Karpas-422 (cell line): Measurements from ENCODE around the gene SLC38A1. TPM values are rescaled to one million over a fixed set of nuclear protein-coding genes. Genes with fewer than 3 reads are reported as not detected.

Experiments
- DNase-seq: peaks from one replicate; pipeline ENCODE4 v3.0.0-alpha.2; 2015
- H2AFZ ChIP-seq: fragments of 200-600 bp; sonication (generic); 2 replicates; pipeline ENCODE4 v1.6.1; 2014; ENCODE audit warnings: antibody characterized with exemption, low read length, mixed read lengths
- H3K27ac ChIP-seq: fragments of 200-600 bp; sonication (generic); 2 replicates; pipeline ENCODE4 v1.5.1; 2014; ENCODE audit warnings: mild to moderate bottlenecking, low read length, moderate library complexity
- H3K27me3 ChIP-seq: fragments of 200-600 bp; sonication (generic); 2 replicates; pipeline ENCODE4 v1.6.1; 2014; ENCODE audit warnings: low read length, mixed read lengths
- H3K36me3 ChIP-seq: fragments of 200-600 bp; sonication (generic); 2 replicates; pipeline ENCODE4 v1.6.1; 2014; ENCODE audit warnings: low read length, mixed read lengths; ENCODE audit not compliant: insufficient read depth
- H3K4me1 ChIP-seq: fragments of 200-600 bp; sonication (generic); 2 replicates; pipeline ENCODE4 v1.6.1; 2014; ENCODE audit warnings: mild to moderate bottlenecking, low read length, mixed read lengths
- H3K4me2 ChIP-seq: fragments of 200-600 bp; sonication (generic); 2 replicates; pipeline ENCODE4 v1.6.1; 2014; ENCODE audit warnings: low read length, low read depth, mild to moderate bottlenecking; ENCODE audit not compliant: poor library complexity, severe bottlenecking
- H3K4me3 ChIP-seq: fragments of 200-600 bp; sonication (generic); 2 replicates; pipeline ENCODE4 v1.5.1; 2014; ENCODE audit warnings: mild to moderate bottlenecking, antibody characterized with exemption, low read length, mixed read lengths
- H3K79me2 ChIP-seq: fragments of 200-600 bp; sonication (generic); 2 replicates; pipeline ENCODE4 v1.6.1; 2014; ENCODE audit warnings: mild to moderate bottlenecking, low read length, mixed read lengths
- H3K9ac ChIP-seq: fragments of 200-600 bp; sonication (generic); 2 replicates; pipeline ENCODE4 v1.6.0; 2014; ENCODE audit warnings: low read length
- H3K9me2 ChIP-seq: fragments of 200-600 bp; sonication (generic), shearing (Covaris generic); replicated peaks from 2 replicates; pipeline ENCODE4 v1.6.0; 2014; ENCODE audit warnings: mild to moderate bottlenecking, low read length, moderate library complexity; ENCODE audit not compliant: insufficient read depth
- H3K9me3 ChIP-seq: fragments of 300-700, 200-600 bp; sonication (generic); 2 replicates; pipeline ENCODE4 v1.6.1; 2014; ENCODE audit warnings: low read length, mixed read lengths
- H4K20me1 ChIP-seq: fragments of 200-600 bp; sonication (generic); 2 replicates; pipeline ENCODE4 v1.6.1; 2014; ENCODE audit warnings: mild to moderate bottlenecking, antibody characterized with exemption, low read length, low read depth; ENCODE audit not compliant: insufficient read depth
- total RNA-seq: library from RNA; depleted of rRNA; stranded (reverse); fragments of >200 nt; shearing (Covaris generic); gene quantifications from 2 replicates; pipeline ENCODE4 v1.2.3, GENCODE V29; 2014; ENCODE audit warnings: low replicate concordance

Gene SLC38A1
- total RNA-seq, 1 experiment from 2014 or later, result 209 TPM

- Histone ChIP-seq H3K27me3 (no peaks in the 10 kb centered on the region), H2AFZ (no peak overlapping the region), H3K4me3 (no peak overlapping the region), H3K9me3 (no peaks in the 10 kb centered on the region), H3K79me2 (no peaks in the 10 kb centered on the region), H3K36me3 (peaks cover 13% of the 10 kb centered on the region), H3K27ac (no peak overlapping the region), H3K9ac (no peak overlapping the region), H3K4me2 (no peak overlapping the region), H3K4me1 (peaks cover 23% of the 10 kb centered on the region), H3K9me2 (no peaks in the 10 kb centered on the region), H4K20me1 (peaks cover 20% of the 10 kb centered on the region)
- no peak for DNase-seq
Observed at GRCh38 chr12:46185686-46186085, 83.2 kb downstream of the SLC38A1 start.

GRCh38 chr12:46184798-46185595 lies 83.8 kb downstream of the SLC38A1 start:
- no peak overlapping the region for H2AFZ ChIP-seq
- H3K4me1 ChIP-seq, result peaks cover 30% of the 10 kb centered on the region
- no peak overlapping the region for H3K27ac ChIP-seq
- H3K9ac ChIP-seq, result no peak overlapping the region
- H4K20me1 ChIP-seq, result peaks cover 21% of the 10 kb centered on the region
- H3K9me2 ChIP-seq, result no peaks in the 10 kb centered on the region
- H3K9me3 ChIP-seq, result no peaks in the 10 kb centered on the region
- peaks cover 13% of the 10 kb centered on the region for H3K36me3 ChIP-seq
- no peak overlapping the region for H3K4me3 ChIP-seq
- H3K79me2 ChIP-seq, result no peaks in the 10 kb centered on the region
- H3K27me3 ChIP-seq, result no peaks in the 10 kb centered on the region
- H3K4me2 ChIP-seq, result no peak overlapping the region
- DNase-seq, result no peak

- Histone ChIP-seq H2AFZ (no peak overlapping the region), H3K27me3 (no peaks in the 10 kb centered on the region), H3K9ac (no peak overlapping the region), H3K9me2 (no peaks in the 10 kb centered on the region), H4K20me1 (peaks cover 26% of the 10 kb centered on the region), H3K4me1 (peaks cover 35% of the 10 kb centered on the region), H3K4me3 (no peak overlapping the region), H3K79me2 (no peaks in the 10 kb centered on the region), H3K36me3 (peaks cover 9% of the 10 kb centered on the region), H3K4me2 (no peak overlapping the region), H3K27ac (no peak overlapping the region), H3K9me3 (no peaks in the 10 kb centered on the region)
- no peak for DNase-seq
Observed at GRCh38 chr12:46183112-46183511, 85.7 kb downstream of the SLC38A1 start.

- Histone ChIP-seq H3K27me3 (no peaks in the 10 kb centered on the region), H3K9ac (no peak overlapping the region), H3K9me2 (no peaks in the 10 kb centered on the region), H3K4me3 (no peak overlapping the region), H3K9me3 (no peaks in the 10 kb centered on the region), H3K4me2 (no peak overlapping the region), H4K20me1 (peaks cover 26% of the 10 kb centered on the region), H3K79me2 (no peaks in the 10 kb centered on the region), H2AFZ (no peak overlapping the region), H3K27ac (no peak overlapping the region), H3K4me1 (peaks cover 48% of the 10 kb centered on the region), H3K36me3 (peaks cover 5% of the 10 kb centered on the region)
- no peak for DNase-seq
Observed at GRCh38 chr12:46181465-46181864, 87.4 kb downstream of the SLC38A1 start.

- Histone ChIP-seq H3K79me2 (no peaks in the 10 kb centered on the region), H3K4me3 (no peak overlapping the region), H3K9me2 (no peaks in the 10 kb centered on the region), H4K20me1 (peaks cover 24% of the 10 kb centered on the region), H3K4me2 (peak overlapping the region; percentile 61), H3K9me3 (no peaks in the 10 kb centered on the region), H3K27me3 (no peaks in the 10 kb centered on the region), H3K27ac (no peak overlapping the region), H3K9ac (no peak overlapping the region), H2AFZ (no peak overlapping the region), H3K36me3 (peaks cover 5% of the 10 kb centered on the region), H3K4me1 (peaks cover 48% of the 10 kb centered on the region)
- DNase-seq, result peak; percentile 84
Observed at GRCh38 chr12:46179693-46180452, 89.0 kb downstream of the SLC38A1 start.

GRCh38 chr12:46177837-46178608 lies 90.8 kb downstream of the SLC38A1 start:
- Histone ChIP-seq H3K4me1 (peaks cover 46% of the 10 kb centered on the region), H3K9ac (no peak overlapping the region), H3K79me2 (no peaks in the 10 kb centered on the region), H2AFZ (no peak overlapping the region), H3K9me3 (no peaks in the 10 kb centered on the region), H3K36me3 (peaks cover under 1% of the 10 kb centered on the region; the same call in 1 of the 2 replicates), H4K20me1 (peaks cover 22% of the 10 kb centered on the region), H3K27ac (no peak overlapping the region), H3K4me3 (no peak overlapping the region), H3K27me3 (no peaks in the 10 kb centered on the region), H3K9me2 (no peaks in the 10 kb centered on the region), H3K4me2 (no peak overlapping the region)
- no peak for DNase-seq

GRCh38 chr12:46177025-46177424 lies 91.8 kb downstream of the SLC38A1 start:
- no peak overlapping the region for H3K4me3 ChIP-seq
- H3K9me2 ChIP-seq, result no peaks in the 10 kb centered on the region
- H2AFZ ChIP-seq, result no peak overlapping the region
- H3K9ac ChIP-seq, result no peak overlapping the region
- DNase-seq, result peak; percentile 66
- H3K27ac ChIP-seq, result no peak overlapping the region
- no peaks in the 10 kb centered on the region for H3K9me3 ChIP-seq
- H3K79me2 ChIP-seq, result no peaks in the 10 kb centered on the region
- H3K27me3 ChIP-seq, result no peaks in the 10 kb centered on the region
- no peak overlapping the region for H3K4me2 ChIP-seq
- H4K20me1 ChIP-seq, result peaks cover 17% of the 10 kb centered on the region
- no peaks in the 10 kb centered on the region for H3K36me3 ChIP-seq
- peaks cover 39% of the 10 kb centered on the region for H3K4me1 ChIP-seq

GRCh38 chr12:46174919-46175318 lies 93.9 kb downstream of the SLC38A1 start:
- H3K36me3 ChIP-seq, result no peaks in the 10 kb centered on the region
- H3K4me1 ChIP-seq, result peaks cover 18% of the 10 kb centered on the region
- H3K4me3 ChIP-seq, result no peak overlapping the region
- no peak overlapping the region for H3K4me2 ChIP-seq
- no peaks in the 10 kb centered on the region for H3K9me3 ChIP-seq
- peaks cover 4% of the 10 kb centered on the region; the same call in 1 of the 2 replicates for H4K20me1 ChIP-seq
- H2AFZ ChIP-seq, result no peak overlapping the region
- no peak for DNase-seq
- H3K27ac ChIP-seq, result no peak overlapping the region
- no peaks in the 10 kb centered on the region for H3K27me3 ChIP-seq
- H3K79me2 ChIP-seq, result no peaks in the 10 kb centered on the region
- no peaks in the 10 kb centered on the region for H3K9me2 ChIP-seq
- H3K9ac ChIP-seq, result no peak overlapping the region
